Astrocyte (in vitro differentiated cells and primary cell): Measurements from ENCODE around the gene USP17L22.
"Not testable (repeated sequence)": the region's sequence is repeated elsewhere in the genome, so short reads cannot be mapped to it uniquely, and the experiment has no call there.

ENCODE experiments used
- CTCF ChIP-seq: IDR thresholded peaks from 2 replicates; pipeline ENCODE4 v1.5.1; 2011; ENCODE audit warnings: low read depth, mild to moderate bottlenecking, inconsistent platforms, low read length, moderate library complexity; ENCODE audit not compliant: insufficient read depth
- EZH2 ChIP-seq: IDR thresholded peaks from 2 replicates; pipeline ENCODE4 v1.6.1; 2012; ENCODE audit warnings: mild to moderate bottlenecking, low read length, inconsistent platforms; ENCODE audit not compliant: insufficient read depth

GRCh38 chr4:9238461-9238860 lies 29.0 kb upstream of the USP17L22 start:
- not testable (repeated sequence) for TF ChIP-seq CTCF, EZH2
